KMS-11 (cell line): ENCODE measurements around the gene NHERF2.

Source experiments
- H2AFZ ChIP-seq: fragments of 200-600 bp; sonication (generic); 2 replicates; pipeline ENCODE4 v1.6.1; 2016; ENCODE audit warnings: antibody characterized with exemption, mixed run types, low read depth
- H3K27ac ChIP-seq: fragments of 200-600 bp; sonication (generic); 2 replicates; pipeline ENCODE4 v1.6.1; 2016; ENCODE audit warnings: mild to moderate bottlenecking, mixed run types
- H3K27me3 ChIP-seq: fragments of 200-600 bp; sonication (generic); 2 replicates; pipeline ENCODE4 v1.6.1; 2017; ENCODE audit warnings: mild to moderate bottlenecking, low read depth, mixed run types, moderate library complexity; ENCODE audit not compliant: insufficient read depth
- H3K36me3 ChIP-seq: fragments of 200-600 bp; sonication (generic); 2 replicates; pipeline ENCODE4 v1.6.1; 2017; ENCODE audit warnings: mild to moderate bottlenecking, mixed run types; ENCODE audit not compliant: insufficient read depth
- H3K4me1 ChIP-seq: fragments of 200-600 bp; sonication (generic); 2 replicates; pipeline ENCODE4 v1.6.1; 2016; ENCODE audit warnings: mild to moderate bottlenecking, low read depth, mixed run types; ENCODE audit not compliant: poor library complexity, severe bottlenecking
- H3K4me2 ChIP-seq: fragments of 200-600 bp; sonication (generic); 2 replicates; pipeline ENCODE4 v1.7.0; 2016; ENCODE audit warnings: mild to moderate bottlenecking, mixed run types
- H3K4me3 ChIP-seq: fragments of 200-600 bp; sonication (generic); IDR thresholded peaks from 2 replicates; pipeline ENCODE4 v1.6.1; 2017; ENCODE audit warnings: low read depth, low read length, mixed read lengths; ENCODE audit not compliant: insufficient read depth
- H3K79me2 ChIP-seq: fragments of 200-600 bp; sonication (generic); 2 replicates; pipeline ENCODE4 v1.6.1; 2016; ENCODE audit warnings: low read depth, mixed run types; ENCODE audit not compliant: insufficient read depth
- H3K9ac ChIP-seq: fragments of 200-600 bp; sonication (generic); 2 replicates; pipeline ENCODE4 v1.6.1; 2016; ENCODE audit warnings: mild to moderate bottlenecking, mixed run types
- H4K20me1 ChIP-seq: fragments of 200-600 bp; sonication (generic); 2 replicates; pipeline ENCODE4 v1.6.1; 2016; ENCODE audit warnings: mild to moderate bottlenecking, mixed run types; ENCODE audit not compliant: insufficient read depth
- TF ChIP-seq, protein P1 (sequence below): fragments of 200-600 bp; sonication (generic); conservative IDR thresholded peaks from 2 replicates; pipeline ENCODE4 v1.6.1; 2017; ENCODE audit warnings: low read depth, mild to moderate bottlenecking, antibody characterized with exemption, low read length, moderate library complexity, mixed read lengths

The NHERF2 gene

GRCh38 chr16:2002406-2003230 lies 24.1 kb upstream of the NHERF2 start:
- H3K4me1 ChIP-seq = peaks cover 8% of the 10 kb centered on the region
- no peak overlapping the region for H3K4me2 ChIP-seq
- H2AFZ ChIP-seq = no peak overlapping the region
- H3K27me3 ChIP-seq = no peaks in the 10 kb centered on the region
- H3K9ac ChIP-seq = no peak overlapping the region
- H3K27ac ChIP-seq = no peak overlapping the region
- TF ChIP-seq, protein P1, sequence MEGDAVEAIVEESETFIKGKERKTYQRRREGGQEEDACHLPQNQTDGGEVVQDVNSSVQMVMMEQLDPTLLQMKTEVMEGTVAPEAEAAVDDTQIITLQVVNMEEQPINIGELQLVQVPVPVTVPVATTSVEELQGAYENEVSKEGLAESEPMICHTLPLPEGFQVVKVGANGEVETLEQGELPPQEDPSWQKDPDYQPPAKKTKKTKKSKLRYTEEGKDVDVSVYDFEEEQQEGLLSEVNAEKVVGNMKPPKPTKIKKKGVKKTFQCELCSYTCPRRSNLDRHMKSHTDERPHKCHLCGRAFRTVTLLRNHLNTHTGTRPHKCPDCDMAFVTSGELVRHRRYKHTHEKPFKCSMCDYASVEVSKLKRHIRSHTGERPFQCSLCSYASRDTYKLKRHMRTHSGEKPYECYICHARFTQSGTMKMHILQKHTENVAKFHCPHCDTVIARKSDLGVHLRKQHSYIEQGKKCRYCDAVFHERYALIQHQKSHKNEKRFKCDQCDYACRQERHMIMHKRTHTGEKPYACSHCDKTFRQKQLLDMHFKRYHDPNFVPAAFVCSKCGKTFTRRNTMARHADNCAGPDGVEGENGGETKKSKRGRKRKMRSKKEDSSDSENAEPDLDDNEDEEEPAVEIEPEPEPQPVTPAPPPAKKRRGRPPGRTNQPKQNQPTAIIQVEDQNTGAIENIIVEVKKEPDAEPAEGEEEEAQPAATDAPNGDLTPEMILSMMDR = no peak
- no peak overlapping the region for H3K4me3 ChIP-seq
- H4K20me1 ChIP-seq = peaks cover 5% of the 10 kb centered on the region; the same call in 1 of the 2 replicates
- no peaks in the 10 kb centered on the region for H3K36me3 ChIP-seq
- H3K79me2 ChIP-seq = peaks cover 38% of the 10 kb centered on the region

DNA sequence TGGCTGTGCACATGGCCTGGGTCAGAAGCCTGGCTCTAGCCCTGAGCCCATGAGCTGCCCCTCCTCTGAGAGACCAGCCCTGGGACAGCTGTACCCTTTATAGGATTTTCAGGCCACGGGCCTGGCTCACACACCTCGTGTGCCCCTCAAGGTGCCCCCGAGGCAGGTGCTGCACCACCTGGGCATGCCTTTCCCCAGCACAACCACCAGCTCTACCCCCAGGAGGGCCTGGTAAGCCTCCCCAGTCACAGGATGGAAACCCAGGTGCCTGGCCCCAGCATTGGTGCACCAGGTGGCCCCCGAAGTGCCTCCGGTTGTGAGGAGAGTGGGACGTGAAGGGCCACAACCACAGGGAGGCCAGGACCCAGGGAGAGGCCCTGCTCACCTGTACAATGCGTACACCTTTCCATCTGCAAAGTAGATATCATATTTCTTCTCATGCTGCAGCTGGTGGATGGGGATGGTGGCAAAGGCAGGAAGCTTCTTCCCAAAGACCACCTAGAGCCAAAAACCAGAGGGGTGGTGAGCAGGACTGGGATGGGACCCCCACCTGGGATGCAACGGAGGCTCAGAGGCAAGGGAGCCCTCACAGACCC lies 23.4 kb upstream of the NHERF2 start:
- H3K27me3 ChIP-seq = no peaks in the 10 kb centered on the region
- no peak overlapping the region for H3K4me3 ChIP-seq
- no peak overlapping the region for H3K27ac ChIP-seq
- TF ChIP-seq, protein P1 = no peak
- H4K20me1 ChIP-seq = peaks cover 12% of the 10 kb centered on the region
- no peak overlapping the region for H3K4me2 ChIP-seq
- no peak overlapping the region for H3K9ac ChIP-seq
- peaks cover 45% of the 10 kb centered on the region for H3K79me2 ChIP-seq
- no peaks in the 10 kb centered on the region for H3K36me3 ChIP-seq
- no peak overlapping the region for H2AFZ ChIP-seq
- H3K4me1 ChIP-seq = peaks cover 16% of the 10 kb centered on the region

DNA sequence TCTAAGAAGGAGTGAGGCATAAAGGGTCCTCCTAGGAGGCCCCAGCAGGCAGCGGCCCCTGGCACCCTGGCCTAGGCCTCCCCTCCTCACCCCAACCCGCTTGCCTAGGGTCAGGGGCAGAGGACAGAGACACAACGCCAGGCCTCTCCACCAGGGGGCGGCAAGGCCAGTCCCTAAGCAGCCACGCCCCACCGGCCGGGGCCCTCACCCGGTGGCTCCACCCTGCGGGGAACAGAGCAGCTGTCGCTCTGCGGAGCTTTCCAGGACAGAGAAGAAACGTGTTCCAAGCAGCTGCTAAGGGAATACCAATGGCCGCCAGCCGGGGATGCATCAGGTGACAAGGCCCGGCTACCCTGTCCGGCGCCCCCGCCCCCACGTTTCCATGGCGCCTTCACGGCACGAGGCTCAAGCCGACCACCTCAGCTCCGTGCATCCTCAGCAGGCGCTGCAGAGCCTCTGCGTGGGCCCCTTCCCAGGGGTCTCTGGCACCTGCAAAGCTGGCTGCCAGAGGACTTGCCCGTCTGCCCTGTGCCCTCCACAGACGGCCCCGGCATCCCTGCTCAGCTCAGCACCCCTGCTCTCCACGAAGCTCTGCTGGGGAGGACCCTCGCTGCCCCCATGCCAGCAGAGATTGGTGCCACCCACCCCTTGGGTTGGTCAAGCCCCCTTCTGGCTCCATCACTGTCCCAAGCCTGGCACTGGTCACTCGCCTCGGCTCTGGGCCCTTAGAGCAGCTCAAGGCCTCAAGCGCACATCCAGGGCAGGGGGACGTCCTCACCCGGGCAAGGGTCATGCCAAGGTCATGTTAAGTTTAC lies 22.7 kb upstream of the NHERF2 start:
- no peaks in the 10 kb centered on the region for H3K36me3 ChIP-seq
- H3K79me2 ChIP-seq = peaks cover 52% of the 10 kb centered on the region
- H3K4me1 ChIP-seq = peaks cover 17% of the 10 kb centered on the region
- no peak overlapping the region for H3K4me2 ChIP-seq
- H3K27ac ChIP-seq = no peak overlapping the region
- H2AFZ ChIP-seq = no peak overlapping the region
- no peak overlapping the region for H3K4me3 ChIP-seq
- H3K9ac ChIP-seq = no peak overlapping the region
- TF ChIP-seq, protein P1 = peak; percentile 89
- H3K27me3 ChIP-seq = no peaks in the 10 kb centered on the region
- H4K20me1 ChIP-seq = peaks cover 15% of the 10 kb centered on the region

DNA sequence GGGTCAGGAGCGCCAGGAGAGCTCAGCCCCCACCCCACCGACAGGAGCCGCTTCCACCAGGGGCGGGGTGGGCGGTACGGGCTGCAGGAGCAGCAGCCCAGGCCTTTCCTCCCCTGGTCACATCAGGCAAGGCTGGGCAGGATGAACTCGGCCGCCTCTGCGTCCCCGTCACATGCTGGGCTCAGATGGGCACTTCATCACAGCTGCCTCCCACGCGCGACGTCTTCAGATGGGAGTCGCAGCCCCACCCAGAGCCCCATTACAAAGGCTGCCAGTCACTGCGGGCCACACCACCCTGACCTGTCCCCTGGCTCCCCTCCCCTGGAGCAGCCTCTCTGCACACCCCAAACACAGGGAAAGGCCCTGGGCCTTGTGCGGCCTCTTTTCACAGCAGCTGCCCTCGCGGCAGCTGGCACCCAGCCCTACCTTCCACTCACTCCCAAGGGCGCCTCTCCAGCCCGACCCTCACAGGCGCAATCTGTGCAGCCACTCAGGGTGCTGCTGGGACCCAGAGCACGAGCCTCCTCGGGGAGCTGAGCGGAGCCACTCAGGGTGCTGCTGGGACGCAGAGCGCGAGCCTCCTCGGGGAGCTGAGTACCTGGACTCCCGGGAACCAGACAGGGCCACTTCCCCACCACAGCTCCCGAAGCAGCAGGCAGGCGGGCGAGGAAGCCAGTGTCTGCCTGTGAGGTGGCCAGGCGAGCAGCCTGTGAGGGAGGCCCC lies 21.7 kb upstream of the NHERF2 start:
- Histone ChIP-seq H3K4me3 (no peak overlapping the region), H3K9ac (no peak overlapping the region), H3K4me2 (no peak overlapping the region), H3K27ac (no peak overlapping the region), H3K4me1 (peaks cover 17% of the 10 kb centered on the region), H2AFZ (no peak overlapping the region), H3K79me2 (peaks cover 56% of the 10 kb centered on the region), H4K20me1 (peaks cover 15% of the 10 kb centered on the region), H3K27me3 (no peaks in the 10 kb centered on the region), H3K36me3 (no peaks in the 10 kb centered on the region)
- TF ChIP-seq, protein P1 = no peak
